ENCODE results near the gene SLC18A3.

Gene SLC18A3

DNA sequence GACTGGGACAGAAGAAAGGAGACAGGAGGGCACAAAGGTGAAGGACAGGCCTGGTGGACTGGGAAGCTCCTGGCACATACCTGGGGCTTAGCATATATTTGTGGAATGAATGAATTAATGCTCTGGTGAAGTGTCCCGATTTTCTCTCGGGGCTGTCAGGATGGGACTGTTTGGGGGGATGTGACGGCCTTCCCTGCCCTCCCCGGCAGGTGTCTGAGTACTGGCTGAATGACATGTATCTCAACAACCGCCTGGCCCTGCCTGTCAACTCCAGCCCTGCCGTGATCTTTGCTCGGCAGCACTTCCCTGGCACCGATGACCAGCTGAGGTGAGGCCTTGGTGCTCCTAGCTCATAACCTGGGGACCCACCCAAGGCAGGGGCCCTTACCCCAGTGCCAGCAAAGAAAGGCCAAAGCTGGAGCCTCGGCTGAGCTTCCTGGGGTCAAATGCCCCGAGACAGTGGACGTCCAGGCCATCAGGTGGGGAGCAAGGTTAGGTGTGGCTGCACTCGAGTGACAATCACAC is 10.2 kb downstream of the SLC18A3 start:
- DNase-seq, result peak in 5 of 42 donors; percentile 0 to 18 (median 7)
- intact Hi-C loops (cut with DNase I), result no loop called here

- intact Hi-C loops (cut with DNase I), result no loop called here
- DNase-seq, result peak in 5 of 42 donors; percentile 1 to 14 (median 4)
Measured at GRCh38 chr10:49620841-49621378, 10.8 kb downstream of the SLC18A3 start.

- peak in 2 of 42 donors; percentile 5 to 15 for DNase-seq
Measured at GRCh38 chr10:49621561-49621960, 11.5 kb downstream of the SLC18A3 start.

DNA sequence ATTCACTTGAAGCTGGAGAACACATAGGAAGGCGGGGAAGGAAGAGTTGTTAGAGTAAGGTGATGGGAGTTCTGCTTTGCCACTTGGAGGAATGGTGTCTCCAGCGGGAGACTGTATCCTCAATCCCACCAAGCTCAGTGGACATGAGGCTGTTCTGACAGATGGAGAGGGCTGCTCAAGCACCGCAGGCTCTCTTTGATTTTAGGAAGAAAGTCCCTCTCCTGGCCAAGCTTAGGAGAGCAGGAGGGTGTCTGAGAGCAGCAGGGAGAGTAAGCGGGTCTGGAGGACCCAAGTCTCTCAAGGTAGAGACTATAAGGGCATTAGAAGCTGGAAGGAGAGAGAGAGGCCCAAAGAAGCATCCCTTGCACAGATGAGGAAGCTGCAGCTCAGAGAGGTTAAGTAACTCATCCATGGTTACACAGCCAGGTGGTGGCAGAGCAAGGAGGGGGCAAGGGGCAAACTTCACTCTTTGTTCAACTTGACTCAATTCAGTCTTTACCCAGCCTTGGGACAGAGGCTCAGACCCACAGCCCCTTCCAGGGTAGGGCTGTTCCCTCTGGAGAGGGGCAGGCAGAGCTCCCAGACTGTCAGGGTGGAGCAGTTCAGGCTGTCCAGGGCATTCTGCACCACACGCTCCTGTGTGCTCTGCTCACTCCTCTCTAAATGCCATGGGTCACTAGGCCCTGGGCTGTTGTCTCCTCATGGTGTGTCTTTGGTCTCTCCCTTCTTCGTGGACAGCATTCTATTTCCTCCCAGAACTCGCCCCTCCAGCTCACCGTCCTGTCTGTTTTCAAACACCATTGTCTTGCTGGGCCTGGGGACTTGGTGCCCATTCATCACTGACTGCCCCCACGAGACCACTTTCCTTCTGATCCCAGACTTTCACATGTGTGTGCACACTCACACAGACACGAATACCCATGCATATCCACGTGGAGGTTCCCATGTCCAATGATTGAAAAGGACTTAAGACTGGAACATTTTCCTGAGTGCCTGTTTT is 12.6 kb downstream of the SLC18A3 start:
- DNase-seq, result peak in 4 of 42 donors; percentile 0 to 22 (median 12)
- intact Hi-C loops (cut with DNase I), result no loop called here

More at GRCh38 chr10:49621561-49621960, 11.5 kb downstream of the SLC18A3 start:
- intact Hi-C loops (cut with DNase I), result no loop called here

GRCh38 chr10:49624629-49625028 is 14.5 kb downstream of the SLC18A3 start:
- peak in 1 of 42 donors; percentile 6 for DNase-seq
- intact Hi-C loops (cut with DNase I), result no loop called here

- intact Hi-C loops (cut with DNase I), result no loop called here
- peak in 3 of 42 donors; percentile 0 to 37 (median 9) for DNase-seq
Measured at GRCh38 chr10:49625411-49625810, 15.3 kb downstream of the SLC18A3 start.

GRCh38 chr10:49627038-49627437 is 16.9 kb downstream of the SLC18A3 start:
- DNase-seq, result peak in 1 of 42 donors; percentile 7

GRCh38 chr10:49627644-49628247 is 17.6 kb downstream of the SLC18A3 start:
- DNase-seq, result peak in 5 of 42 donors; percentile 3 to 18 (median 10)
- intact Hi-C loops (cut with DNase I), result no loop called here

More at GRCh38 chr10:49627038-49627437, 16.9 kb downstream of the SLC18A3 start:
- intact Hi-C loops (cut with DNase I), result no loop called here

DNA sequence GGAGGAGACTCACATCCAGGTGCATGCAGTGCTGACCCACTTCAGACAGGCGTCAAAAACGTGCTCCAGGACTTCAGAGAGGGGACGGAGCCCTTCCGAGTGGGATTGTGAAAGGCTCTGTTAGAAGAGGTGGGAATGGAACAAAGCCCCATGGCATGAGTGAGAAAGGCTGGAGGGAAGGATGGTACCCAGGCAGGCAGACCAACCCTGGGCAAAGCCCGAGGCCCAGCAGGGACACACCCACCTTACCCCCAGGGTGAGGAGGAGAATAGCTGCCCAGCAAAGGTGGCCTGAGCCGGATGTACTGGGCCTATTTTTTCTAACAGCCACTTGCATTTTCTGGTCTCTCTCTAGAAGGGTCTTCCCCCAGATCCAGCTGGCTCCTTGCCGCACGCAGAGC is 18.5 kb downstream of the SLC18A3 start:
- intact Hi-C loops (cut with DNase I), result no loop called here

DNA sequence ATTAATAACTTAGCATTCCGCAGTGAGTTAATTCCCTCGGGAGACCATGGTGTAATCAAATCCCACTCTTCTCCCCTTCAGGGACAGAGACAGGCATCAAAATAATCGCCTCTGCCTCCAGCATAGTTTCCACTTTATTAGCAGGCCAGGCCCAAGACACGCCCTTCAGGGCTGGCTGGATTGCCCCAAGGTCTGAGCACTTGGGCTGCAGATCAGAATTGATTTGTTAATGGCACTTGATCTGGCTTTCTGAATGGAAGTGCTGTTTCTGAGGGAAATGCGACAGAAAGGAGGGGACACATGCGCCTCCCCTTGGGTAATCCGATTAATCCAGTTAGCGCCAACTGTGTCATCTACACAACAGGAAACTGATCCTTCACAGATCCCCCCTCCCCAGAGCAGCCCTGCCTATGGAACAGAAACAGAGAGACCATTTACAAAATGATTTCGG is 19.3 kb downstream of the SLC18A3 start:
- peak in 2 of 42 donors; percentile 1 to 5 for DNase-seq
- intact Hi-C loops (cut with DNase I), result no loop called here

More for the DNA sequence above, 18.5 kb downstream of the SLC18A3 start:
- DNase-seq, result peak in 4 of 42 donors; percentile 1 to 32 (median 8)

- intact Hi-C loops (cut with DNase I), result no loop called here
- DNase-seq, result peak in 4 of 42 donors; percentile 1 to 14 (median 5)
Measured at GRCh38 chr10:49631975-49632374, 21.9 kb downstream of the SLC18A3 start.

GRCh38 chr10:49632406-49633317 is 22.6 kb downstream of the SLC18A3 start:
- peak in 4 of 42 donors; percentile 1 to 19 (median 5) for DNase-seq
- intact Hi-C loops (cut with DNase I), result no loop called here

- peak in 4 of 42 donors; percentile 2 to 38 (median 8) for DNase-seq
- intact Hi-C loops (cut with DNase I), result no loop called here
Measured at GRCh38 chr10:49633327-49634068, 23.4 kb downstream of the SLC18A3 start.

GRCh38 chr10:49634069-49634660 is 24.1 kb downstream of the SLC18A3 start:
- peak in 6 of 42 donors; percentile 1 to 26 (median 7) for DNase-seq
- intact Hi-C loops (cut with DNase I), result no loop called here

DNA sequence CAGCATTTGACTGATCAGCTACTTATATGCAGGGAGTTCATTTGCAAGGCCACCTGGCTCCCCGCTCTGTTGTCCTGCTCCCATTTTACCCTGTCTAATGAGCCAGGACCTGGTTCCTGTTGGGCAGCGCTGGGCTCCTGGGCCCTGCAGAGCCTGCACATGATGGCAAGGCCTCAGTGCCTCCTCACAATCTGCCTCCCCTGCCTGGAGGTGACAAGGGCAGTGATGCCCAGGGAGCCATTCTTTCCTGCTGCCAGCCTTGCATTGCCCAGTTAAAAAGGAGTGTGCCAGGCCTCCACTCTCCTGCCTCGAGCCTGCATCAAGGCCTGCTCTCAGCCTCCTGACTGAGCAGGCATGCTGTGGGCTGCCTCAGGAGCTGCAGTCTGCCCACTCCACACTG is 32.2 kb downstream of the SLC18A3 start:
- peak in 3 of 42 donors; percentile 9 to 16 (median 10) for DNase-seq
- intact Hi-C loops (cut with DNase I), result no loop called here

DNA sequence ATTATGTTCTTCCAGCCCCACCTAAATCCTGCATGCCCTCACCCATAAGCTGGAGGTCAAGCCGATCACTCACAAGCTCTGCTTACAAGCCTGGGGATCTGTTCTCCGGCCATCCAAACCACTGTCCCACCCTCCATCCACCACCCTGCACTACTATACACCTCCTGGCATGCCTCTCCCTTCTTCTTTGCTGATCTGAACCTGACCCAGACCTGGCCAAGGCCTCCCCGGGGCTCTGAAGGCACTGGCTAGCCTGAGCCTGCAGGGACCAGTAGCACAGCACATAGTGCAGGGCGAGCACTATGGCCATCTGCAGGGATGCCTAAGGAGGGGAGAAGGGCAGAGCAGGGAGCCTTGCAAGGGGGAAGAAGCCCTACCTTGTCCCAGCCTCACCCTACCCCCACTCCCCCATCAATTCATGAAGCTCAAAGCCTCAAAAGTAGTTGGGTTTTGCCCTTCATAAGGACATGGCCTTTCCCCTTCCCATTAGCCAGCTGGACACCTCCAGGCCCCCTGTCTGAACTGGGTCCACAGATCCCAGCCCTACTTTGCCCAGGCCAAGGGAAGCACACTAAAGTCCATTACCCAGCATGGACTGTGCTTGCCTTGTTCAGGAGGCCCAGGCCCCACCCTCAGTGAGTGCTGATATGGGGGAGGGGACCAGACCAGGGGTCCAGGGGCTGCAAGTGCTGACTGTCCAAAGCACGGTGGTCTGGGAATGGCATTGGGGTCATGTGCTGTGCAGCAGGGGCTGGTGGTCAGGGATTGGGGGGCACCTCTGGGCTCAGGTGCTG is 33.3 kb downstream of the SLC18A3 start:
- DNase-seq, result peak in 2 of 42 donors; percentile 6 to 19
- intact Hi-C loops (cut with DNase I), result no loop called here

Data from head of caudate nucleus (tissue), 42 donors.